HG03469 (cell line): ENCODE data around the gene SNCAIP.

Source experiments
- ATAC-seq: cut with Tn5 transposase; IDR thresholded peaks from one replicate; pipeline ENCODE4 v1.9.1; 2021; ENCODE audit warnings: mild to moderate bottlenecking, moderate library complexity, moderate number of reproducible peaks; ENCODE audit not compliant: unreplicated experiment

Gene SNCAIP

DNA sequence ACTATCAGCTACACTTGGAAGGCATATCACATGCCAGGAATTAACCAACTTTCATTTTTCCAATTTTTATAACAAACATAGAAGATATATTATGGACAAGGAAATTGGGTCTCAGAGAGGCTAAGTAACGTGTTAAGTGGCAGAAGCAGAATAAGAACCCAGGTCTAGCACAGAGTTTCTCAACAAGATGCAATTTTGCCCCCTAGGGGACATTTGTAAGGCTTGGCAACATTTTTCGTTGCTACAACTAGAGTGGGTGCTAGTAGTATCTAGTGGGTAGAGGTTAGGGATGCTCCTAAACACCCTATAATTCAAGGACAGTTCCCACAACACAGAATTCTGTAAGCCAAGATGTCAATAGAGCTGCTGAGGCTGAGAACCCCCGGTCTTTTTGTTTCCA is 180.6 kb downstream of the SNCAIP start:
- ATAC-seq, result no peak

DNA sequence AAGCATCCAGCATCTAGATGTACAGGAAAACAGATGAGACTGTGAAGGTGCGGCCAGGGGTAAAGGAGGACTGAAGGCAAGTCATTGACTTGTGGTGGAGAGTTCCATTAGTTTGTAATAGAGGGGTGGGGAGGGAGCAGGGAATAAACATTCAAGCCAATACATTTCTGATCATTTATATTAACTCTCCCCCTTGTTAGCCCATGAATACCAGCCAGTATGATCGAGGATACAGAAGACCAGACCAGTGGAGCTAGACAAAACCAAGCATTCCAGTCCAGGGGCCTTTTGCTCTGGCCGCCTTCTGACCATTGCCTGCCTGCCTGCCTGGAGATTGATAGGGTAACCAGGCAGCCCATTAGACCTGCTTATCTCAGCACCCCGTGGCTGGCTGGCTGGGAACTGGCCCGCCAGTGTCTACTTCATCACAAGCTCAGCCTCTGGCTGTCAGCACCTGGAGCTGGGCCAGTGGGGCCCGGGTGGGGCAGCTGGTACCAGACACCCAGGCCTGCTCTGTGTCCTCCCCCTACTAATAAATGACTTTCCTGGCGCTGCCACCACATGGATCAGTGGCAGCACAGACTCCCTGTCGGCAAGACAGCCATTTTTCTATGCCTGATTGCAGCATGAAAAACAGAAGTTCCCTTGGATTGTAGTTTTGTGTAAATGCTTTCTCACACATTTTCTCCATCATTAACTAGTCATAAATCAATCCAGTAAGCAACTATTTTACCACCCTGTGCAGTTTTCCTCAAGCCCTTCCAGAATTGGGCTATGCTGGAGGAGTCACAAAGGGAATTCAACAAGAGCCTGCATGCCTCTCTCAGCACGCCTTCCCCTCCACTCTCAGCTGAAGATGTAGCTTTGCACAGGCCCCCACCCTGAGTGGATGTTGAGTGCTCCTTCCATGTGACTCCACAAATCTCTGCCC is 181.3 kb downstream of the SNCAIP start:
- no peak for ATAC-seq

DNA sequence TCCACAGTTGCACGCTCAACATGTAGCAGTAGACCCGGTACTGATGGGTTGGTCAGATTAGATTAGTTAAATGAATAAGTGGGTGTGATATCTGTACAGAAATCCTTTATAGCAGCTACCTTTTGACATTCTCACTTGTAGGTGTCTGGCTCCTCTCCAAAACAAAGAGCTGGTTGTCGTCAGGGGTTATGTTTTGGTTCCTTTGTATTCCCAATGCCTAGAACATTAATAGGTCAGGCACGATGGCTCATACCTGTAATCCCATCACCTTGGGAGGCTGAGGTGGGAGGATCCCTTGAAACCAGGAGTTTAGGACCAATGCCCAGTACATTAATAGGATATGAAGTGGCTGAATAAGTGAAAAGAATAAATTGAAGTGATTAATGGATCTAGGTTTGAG is 182.1 kb downstream of the SNCAIP start:
- ATAC-seq, result no peak

DNA sequence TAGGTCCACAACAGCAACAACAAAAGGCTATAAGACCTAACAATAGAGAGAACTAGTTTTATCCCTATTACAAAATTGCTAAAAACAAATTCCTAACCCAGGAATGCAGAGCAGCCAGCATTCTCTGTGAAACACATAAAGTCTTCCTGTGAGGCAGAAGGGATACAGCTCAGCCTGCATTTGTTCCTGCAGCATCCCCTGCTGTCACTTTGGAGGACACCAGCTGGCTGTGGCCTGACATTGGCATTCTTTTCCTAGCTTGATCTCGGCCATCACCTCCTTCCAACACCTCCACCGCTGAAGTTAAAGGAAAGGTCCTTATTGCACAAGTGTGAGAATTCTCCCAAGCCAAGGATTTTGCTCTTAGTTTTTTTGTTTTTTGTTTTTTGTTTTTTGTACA is 186.1 kb downstream of the SNCAIP start:
- ATAC-seq, result no peak

DNA sequence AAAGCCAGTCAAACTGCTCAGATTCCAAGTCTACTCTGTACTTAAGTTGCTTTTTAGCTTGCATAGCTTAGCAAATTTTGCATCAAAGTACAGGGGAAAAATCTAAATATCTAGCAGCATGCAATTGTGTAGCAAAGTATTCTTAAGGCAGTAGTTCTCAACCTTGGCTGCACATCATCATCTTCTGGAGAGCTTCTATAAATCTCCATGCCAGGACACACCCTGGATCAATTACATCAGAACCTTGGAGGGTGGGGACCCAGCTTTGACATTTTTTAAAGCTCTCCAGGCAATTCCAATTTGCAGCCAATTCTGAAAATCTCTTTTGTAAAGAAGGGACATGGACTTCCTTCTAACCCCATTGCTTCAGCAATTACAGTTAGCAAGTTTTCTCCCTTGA is 187.5 kb downstream of the SNCAIP start:
- ATAC-seq, result no peak

DNA sequence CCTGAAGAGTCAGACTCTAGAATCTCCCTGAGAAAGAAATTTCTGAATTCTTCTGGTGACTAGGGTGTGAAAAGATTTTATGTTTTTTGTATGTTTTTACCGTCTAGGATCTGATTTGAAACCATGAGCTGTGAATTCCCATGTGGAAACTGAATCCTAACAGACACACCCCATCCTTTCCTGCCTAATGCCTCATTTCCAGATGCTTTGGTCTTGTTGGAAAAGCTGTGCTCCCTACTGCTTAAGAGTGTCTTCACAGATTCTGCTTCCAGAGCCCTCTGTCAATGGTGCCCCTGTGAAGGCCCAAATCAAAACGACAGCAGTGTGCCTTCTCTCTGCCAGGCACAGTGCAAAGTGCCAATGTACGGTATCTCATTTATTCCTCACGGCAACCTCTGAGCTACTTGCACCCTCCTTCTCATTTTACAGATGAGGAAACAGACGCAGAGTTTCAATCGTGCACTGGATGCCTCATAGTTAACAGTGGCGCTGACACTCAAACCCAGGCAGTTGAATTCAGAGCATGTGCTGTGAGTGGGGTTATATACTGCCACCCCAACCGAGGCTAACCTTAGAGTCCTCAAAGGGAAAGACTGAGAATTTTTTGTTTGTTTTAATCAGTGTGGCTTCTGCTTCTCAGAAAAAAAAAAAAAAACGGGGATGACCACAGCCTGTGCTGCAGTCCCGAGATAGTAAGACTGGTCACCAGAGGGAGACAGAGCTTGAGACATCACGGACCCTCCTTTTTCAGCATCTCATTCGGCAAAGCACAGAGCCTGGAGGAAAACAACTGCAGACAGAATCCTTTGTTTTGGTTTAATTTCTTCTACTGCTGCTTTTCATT is 188.4 kb downstream of the SNCAIP start:
- no peak for ATAC-seq

DNA sequence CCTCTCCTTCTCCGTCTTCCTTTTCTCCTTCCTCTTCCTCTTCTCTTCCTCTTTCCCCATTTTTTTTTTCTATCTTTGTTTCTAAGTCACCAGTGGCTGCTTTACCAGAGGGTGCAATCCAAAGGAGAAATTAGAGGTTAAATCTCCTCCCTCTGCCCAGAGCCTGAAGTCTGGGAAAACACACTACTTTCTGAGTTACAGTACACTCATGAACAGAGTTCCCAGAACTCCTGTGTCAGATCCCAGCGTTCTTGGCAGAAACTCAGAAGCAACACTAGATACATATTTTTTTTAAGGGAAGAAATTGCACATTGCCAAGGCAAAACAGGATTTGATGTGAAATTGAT is 189.0 kb downstream of the SNCAIP start:
- no peak for ATAC-seq

DNA sequence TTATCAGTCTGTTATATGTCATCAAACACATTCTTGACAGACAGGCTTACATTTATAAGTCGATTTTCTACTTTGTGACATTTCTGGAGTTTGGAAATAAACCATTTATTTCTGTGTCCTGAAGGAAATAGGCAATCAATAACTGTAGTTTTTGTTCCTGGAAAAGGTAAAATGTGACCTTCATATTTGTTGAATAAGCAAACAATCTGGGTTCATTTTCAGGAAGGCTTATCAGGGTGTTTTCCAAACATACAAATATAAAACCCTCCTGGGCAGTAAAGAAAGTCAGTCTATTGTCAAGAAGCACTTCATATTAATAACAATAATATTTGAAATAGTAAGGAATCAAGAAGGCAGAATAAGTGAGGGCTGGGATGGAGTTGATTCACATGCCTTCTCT is 195.0 kb downstream of the SNCAIP start:
- no peak for ATAC-seq

DNA sequence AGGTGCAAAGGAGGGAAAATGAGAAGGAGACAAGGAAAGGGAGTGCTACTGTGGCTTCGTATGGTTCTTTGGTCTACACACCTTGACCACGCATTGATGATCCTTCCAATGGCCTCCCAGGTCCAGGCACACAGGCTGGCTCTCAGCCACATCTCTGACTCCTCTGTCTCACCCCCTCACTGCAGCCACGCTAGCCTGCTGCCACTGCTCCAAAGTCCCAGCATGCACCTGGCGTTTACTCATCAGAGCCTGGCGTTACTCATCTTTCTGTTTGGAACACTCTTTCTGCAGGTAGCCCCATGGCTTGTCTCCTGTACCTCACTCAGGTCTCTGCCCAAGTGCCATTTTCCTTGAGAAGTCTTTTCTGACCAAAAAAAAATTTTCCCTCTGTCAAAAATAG is 195.5 kb downstream of the SNCAIP start:
- no peak for ATAC-seq

DNA sequence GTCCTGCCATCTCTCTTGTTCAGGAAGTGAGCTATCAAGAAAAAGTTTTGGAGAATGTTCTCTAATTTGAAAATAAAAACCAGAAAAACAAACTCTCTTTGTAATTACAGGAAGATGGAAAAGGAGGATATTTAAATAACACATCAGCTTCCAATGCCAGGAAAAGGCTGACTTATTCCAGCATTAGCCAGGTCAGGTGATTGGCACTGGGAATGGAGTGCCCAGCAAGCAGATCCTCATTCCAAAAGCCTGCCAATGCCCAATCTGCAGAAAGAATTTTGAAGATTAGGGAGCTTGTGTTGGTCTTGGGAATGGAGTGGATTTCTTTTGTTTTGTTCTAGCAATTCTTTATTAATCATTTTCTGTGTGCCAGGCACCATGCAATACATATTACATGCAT is 196.6 kb downstream of the SNCAIP start:
- no peak for ATAC-seq
